H4 (cell line): ENCODE results near the gene SPATC1L. TPM values are rescaled to one million over a fixed set of nuclear protein-coding genes. Genes with fewer than 3 reads are reported as not detected.
A peak's percentile ranks its signal among the peaks of the same experiment; 100 is the strongest.
"Not testable (repeated sequence)": the region's sequence is repeated elsewhere in the genome, so short reads cannot be mapped to it uniquely, and the experiment has no call there.

Source experiments
- DNase-seq: peaks from one replicate; pipeline ENCODE4 v3.0.0-alpha.2; 2015; ENCODE audit warnings: low spot score
- total RNA-seq: library from RNA; depleted of rRNA; stranded (reverse); fragments of >200 nt; shearing (Covaris generic); gene quantifications from 2 replicates; pipeline ENCODE4 v1.2.3, GENCODE V29; 2014

Gene SPATC1L
- total RNA-seq, 1 experiment from 2014 or later, result 2.7 TPM

GRCh38 chr21:46200877-46201803 lies 16.9 kb upstream of the SPATC1L start:
- DNase-seq, result not testable (repeated sequence)

DNA sequence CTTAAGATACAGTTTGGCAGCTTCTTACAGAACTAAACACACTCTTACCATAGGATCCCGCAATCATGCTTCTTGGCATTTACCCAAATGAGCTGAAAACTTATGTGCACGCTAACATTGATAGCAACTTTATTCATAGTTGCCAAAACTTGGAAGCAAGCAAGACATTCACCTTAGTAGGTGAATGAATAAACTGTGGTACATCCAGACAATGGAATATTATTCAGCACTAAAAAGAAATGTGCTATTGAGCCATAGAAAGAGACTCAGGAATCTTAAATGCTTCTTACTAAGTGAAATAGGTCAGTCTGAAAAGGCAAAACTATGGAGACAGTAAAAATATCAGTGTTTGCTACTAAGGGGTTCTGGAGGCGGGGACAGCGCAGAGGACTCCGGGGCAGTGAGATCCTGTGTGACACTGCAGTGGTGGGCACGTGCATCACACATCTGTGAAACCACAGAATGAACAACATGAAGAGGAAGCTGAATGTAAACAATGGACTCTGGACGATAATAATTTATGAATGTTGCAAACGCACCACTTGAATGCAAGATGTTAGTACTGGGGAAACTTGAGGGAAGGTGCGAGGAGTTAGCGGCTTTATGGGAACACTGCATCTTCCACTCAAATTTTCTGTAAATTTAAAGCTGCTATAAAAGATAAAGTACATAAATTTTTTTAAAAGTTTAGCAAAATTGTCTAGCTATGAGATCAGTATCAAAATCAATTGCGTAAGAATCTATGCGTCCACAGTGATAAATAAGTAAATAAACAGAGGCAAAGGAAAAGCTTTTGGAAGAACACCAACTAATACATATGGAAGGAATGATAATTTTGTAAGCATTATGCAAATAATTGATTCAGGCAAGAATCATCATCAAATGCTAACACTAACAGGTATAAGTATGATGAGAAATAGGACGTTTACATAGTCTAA lies 15.4 kb upstream of the SPATC1L start:
- DNase-seq, result no peak

GRCh38 chr21:46196733-46197132 lies 12.5 kb upstream of the SPATC1L start:
- no peak for DNase-seq

DNA sequence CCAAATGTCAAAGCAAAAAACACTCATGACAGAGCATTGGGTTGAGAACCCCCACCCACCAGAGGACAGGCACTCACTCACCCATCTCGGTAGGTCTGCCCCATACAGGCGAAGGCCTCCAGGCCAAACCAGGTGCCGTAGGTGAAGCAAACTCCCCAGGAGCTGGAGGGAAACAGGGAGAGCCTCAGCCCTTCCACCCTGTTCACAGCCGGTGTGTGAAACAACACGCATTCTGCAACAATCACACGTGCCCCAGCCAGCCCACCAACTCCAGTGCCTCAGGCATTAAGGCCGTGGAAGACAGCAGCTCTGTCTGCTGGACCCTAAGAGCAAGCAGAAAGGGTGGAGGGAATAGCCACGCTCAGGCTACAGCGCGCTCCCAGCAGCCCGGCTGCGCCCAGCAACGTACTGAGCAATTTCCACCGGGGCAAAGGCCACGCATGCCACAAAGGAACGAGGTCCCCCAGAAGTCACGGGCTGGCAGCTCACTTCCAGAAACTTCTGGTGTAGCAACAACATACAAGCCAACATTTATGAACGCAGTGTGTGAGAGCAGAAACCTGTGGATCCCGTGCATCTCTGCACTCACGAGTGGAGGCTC lies 11.4 kb upstream of the SPATC1L start:
- DNase-seq, result peak; percentile 3

GRCh38 chr21:46194374-46195334 lies 10.4 kb upstream of the SPATC1L start:
- DNase-seq, result peak; percentile 3

- DNase-seq, result peak; percentile 3
Observed at GRCh38 chr21:46193829-46194373, 9.6 kb upstream of the SPATC1L start.

GRCh38 chr21:46191686-46192575 lies 7.7 kb upstream of the SPATC1L start:
- peak; percentile 3 for DNase-seq

- peak; percentile 38 for DNase-seq
Observed at GRCh38 chr21:46191257-46191685, 7.0 kb upstream of the SPATC1L start.

DNA sequence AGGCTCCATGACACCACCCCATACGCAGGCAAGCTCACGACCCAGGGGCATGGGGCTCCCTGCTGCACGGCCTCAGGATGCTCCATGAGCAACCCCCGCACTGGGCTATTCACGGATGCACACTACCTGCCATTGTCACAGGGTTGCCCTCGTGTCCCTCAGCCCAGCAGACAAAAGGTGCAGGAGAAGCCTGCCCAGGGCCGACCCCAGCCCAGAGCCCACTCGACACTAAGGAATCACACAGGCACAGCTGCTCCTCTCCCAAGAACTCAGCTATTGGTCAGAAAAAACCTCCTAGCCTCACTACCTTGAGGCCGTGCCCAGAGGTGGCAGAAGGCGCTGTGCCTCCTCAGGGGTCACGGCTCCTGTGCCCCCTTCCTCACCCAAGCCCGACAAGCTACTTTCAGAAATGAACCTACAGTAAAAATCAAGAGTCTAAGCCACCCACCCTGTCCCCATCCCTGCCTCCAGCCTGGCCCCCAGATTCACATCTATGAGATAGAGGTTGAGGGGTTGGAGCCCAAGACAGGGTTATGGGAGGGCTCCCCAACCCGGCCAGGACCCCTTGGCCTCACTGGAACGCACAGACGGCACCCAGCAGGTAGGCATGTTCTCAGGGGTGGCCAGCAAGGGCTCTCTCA lies 6.4 kb upstream of the SPATC1L start:
- peak; percentile 4 for DNase-seq

GRCh38 chr21:46189959-46190490 lies 5.8 kb upstream of the SPATC1L start:
- DNase-seq, result peak; percentile 3

DNA sequence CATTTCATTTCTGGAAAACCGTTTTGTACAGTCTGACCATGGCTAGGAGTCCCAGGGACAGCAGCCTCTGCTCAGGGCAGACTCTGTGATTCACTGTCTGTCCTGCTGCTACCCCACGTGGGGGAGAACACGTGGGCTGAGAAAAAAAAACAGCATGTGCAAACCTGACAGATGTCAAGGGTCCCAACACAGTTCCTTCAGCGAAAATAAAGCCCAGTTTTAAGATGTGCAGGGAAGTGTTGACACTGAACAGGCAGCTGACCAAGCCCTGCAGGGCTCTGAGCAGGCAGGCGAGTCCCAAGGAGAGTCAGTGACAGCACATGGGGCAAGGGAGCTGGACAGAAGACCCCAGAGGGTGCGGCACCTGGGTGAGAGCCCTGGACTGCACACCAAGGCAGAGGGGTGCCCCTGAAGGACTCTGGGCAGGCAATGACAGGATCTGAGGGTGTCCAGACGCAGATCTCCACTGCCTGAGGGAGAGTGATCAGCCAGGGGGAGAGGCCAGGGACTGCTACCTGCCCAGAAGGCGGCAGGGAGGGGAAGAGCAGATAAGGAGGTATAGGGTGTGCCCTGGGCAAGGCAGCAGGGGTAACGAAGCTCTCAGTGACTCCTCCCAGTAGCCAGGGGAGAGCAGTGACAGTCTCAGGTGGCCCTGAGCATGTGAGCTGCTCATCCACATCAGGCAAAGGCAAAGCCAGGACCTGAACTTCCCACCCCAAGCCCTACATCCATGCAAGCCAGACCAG lies 5.1 kb upstream of the SPATC1L start:
- peak; percentile 6 for DNase-seq

DNA sequence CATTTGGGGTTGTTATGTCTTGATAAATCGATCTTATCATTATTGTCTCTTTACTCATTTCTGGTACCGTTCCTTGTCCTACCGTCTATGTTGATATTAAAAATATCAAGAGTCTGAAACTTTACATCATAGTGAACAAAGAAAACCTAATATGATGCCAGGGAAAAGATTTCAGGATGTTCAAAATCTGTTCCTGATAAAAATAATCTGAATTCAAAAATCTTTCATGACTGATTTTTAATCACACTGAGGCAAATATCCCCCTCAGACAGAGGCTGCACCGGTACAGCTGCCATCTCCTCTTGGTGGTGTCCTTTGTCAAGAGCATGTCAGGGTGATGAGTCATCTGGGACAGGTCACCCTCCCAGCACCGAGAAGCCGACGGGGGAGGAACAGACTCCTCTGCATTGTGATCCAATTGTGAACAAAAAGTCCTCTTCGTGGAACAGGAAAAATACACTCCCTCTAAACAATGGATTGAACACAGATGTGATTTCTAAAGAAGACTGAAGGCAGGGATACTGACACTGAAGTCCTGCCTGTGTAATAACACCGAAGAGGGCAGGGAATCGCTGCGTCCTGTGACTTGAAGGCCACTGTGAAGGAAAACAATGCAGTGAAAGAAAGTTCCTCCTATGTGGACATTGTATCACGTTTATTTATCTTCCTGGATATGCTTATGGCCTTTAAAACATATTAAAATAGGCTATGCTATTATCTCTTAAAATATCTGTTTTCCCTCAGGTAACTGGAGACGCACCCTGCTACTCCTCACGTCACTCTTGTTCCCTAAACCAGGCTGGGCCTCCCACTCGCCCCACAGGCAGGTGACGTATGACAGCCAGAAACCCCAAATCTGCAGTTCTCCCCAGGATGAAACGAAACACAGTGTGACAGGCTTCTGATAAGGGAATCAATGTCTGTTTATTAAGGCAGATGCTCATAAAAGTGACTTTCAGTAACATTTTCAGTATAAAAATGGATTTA lies 4.3 kb upstream of the SPATC1L start:
- DNase-seq, result peak; percentile 49

- DNase-seq, result no peak
Observed at GRCh38 chr21:46187814-46188213, 3.6 kb upstream of the SPATC1L start.

DNA sequence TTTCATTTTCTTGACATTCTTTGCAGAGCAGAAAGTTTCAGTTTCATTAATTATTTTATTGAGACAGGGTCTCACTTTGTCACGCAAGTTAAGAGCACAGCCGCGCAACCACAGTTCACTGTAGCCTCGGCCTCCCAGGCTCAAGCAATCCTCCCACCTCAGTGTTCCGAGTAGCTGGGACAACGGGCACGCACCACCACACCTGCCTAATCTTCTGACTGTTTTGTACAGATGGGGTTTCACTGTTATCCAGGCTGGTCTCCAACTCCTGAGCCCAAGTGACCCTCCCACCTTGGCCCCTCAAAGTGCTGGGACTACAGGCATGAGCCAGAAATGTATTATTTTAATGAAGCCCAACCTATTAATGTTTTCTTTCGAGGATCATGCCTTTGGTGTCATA lies 3.0 kb upstream of the SPATC1L start:
- no peak for DNase-seq

- DNase-seq, result no peak
Observed at GRCh38 chr21:46185716-46186115, 1.5 kb upstream of the SPATC1L start.
